H1 (cell line): ENCODE results near the gene PAGE2. TPM values are rescaled to one million over a fixed set of nuclear protein-coding genes. Genes with fewer than 3 reads are reported as not detected.

Experiments
- CTCF ChIA-PET: fragments of 300-600 bp; sonication (Branson Sonifier 250); formaldehyde crosslinking; loops from one replicate; lab custom pipeline; 2021; ENCODE audit not compliant: partially characterized antibody; lab: Charles Lee
- POLR2A ChIA-PET: fragments of 300-600 bp; sonication (Branson Sonifier 250); formaldehyde crosslinking; loops from one replicate; lab custom pipeline; 2021; ENCODE audit warnings: inconsistent platforms; ENCODE audit not compliant: partially characterized antibody; lab: Charles Lee
- DNase-seq, 2 experiments: peaks; one replicate each; pipeline versions ENCODE4 v3.0.0 to v3.0.0-alpha.2; 2010 to 2022; ENCODE audit warnings: low spot score in 2 of 2, low read depth in 1 of 2, mixed read lengths in 1 of 2
- FAIRE-seq: peaks from 2 replicates; lab custom pipeline; 2011; peaks lifted over from hg19 to GRCh38; lab: Jason Lieb, UNC
- H2AFZ ChIP-seq: 2 replicates; pipeline ENCODE4 v1.8.1; 2012; ENCODE audit warnings: low read length, inconsistent platforms
- H2AK5ac ChIP-seq: 2 replicates; pipeline ENCODE4 v1.6.1; 2013; ENCODE audit warnings: low read depth, low read length
- H2BK120ac ChIP-seq: replicated peaks from 2 replicates; pipeline ENCODE3; 2013; ENCODE audit warnings: low read depth, low read length, inconsistent platforms
- H2BK12ac ChIP-seq: 2 replicates; pipeline ENCODE4 v1.6.1; 2013; ENCODE audit warnings: low read depth, low read length
- H2BK15ac ChIP-seq: 2 replicates; pipeline ENCODE4 v1.6.1; 2013; ENCODE audit warnings: low read length
- H2BK20ac ChIP-seq: 2 replicates; pipeline ENCODE4 v1.6.1; 2013; ENCODE audit warnings: low read length
- H2BK5ac ChIP-seq: 2 replicates; pipeline ENCODE4 v1.6.1; 2013; ENCODE audit warnings: low read depth, low read length
- H3K14ac ChIP-seq: 2 replicates; pipeline ENCODE4 v1.6.1; 2013; ENCODE audit warnings: inconsistent platforms; ENCODE audit not compliant: insufficient read length
- H3K18ac ChIP-seq: 2 replicates; pipeline ENCODE4 v1.6.1; 2013; ENCODE audit warnings: low read length; ENCODE audit errors: extremely low read depth
- H3K23ac ChIP-seq: 2 replicates; pipeline ENCODE4 v1.6.1; 2013; ENCODE audit warnings: inconsistent platforms; ENCODE audit not compliant: insufficient read length
- H3K23me2 ChIP-seq: 2 replicates; pipeline ENCODE4 v1.6.1; 2013; ENCODE audit warnings: low read depth, low read length
- H3K27ac ChIP-seq: 2 replicates; pipeline ENCODE4 v1.6.1; 2011; ENCODE audit warnings: low read depth, low read length, inconsistent platforms
- H3K27me3 ChIP-seq, 4 experiments: replicated peaks in 1 of 4; 1 replicate in 1 of 4; 2 replicates in 3 of 4; pipeline versions ENCODE4 v1.6.1 to v1.8.1; 2011 to 2013; ENCODE audit warnings: low read length in 3 of 4, mild to moderate bottlenecking in 3 of 4, inconsistent platforms in 2 of 4, mixed read lengths in 2 of 4, moderate library complexity in 1 of 4; ENCODE audit not compliant: control insufficient read depth in 3 of 4, insufficient read depth in 3 of 4; ENCODE audit errors: extremely low read depth in 1 of 4
- H3K36me3 ChIP-seq, 4 experiments: 2 replicates each; pipeline versions ENCODE4 v1.6.1 to v1.8.1; 2011 to 2013; ENCODE audit warnings: mild to moderate bottlenecking in 4 of 4, low read length in 3 of 4, moderate library complexity in 2 of 4, control low read depth in 1 of 4, inconsistent platforms in 1 of 4; ENCODE audit not compliant: insufficient read depth in 4 of 4, control insufficient read depth in 2 of 4
- H3K4ac ChIP-seq: replicated peaks from 2 replicates; pipeline ENCODE3; 2013; ENCODE audit warnings: low read length, low read depth, mixed read lengths, inconsistent platforms; ENCODE audit not compliant: insufficient read length
- H3K4me1 ChIP-seq, 4 experiments: replicated peaks in 1 of 4; 1 replicate in 1 of 4; 2 replicates in 3 of 4; pipeline versions ENCODE4 v1.6.1 to v1.8.1; 2011 to 2013; ENCODE audit warnings: low read length in 3 of 4, inconsistent platforms in 2 of 4, mixed read lengths in 1 of 4; ENCODE audit not compliant: insufficient read depth in 4 of 4, control insufficient read depth in 3 of 4
- H3K4me2 ChIP-seq, 2 experiments: 2 replicates each; pipeline versions ENCODE4 v1.6.1 to v1.8.1; 2011 to 2013; ENCODE audit warnings: low read depth in 2 of 2, low read length in 2 of 2, control low read depth in 1 of 2, inconsistent platforms in 1 of 2, mild to moderate bottlenecking in 1 of 2; ENCODE audit not compliant: insufficient read depth in 1 of 2
- H3K4me3 ChIP-seq, 4 experiments: fragments of 200-600, 300-600 bp in 1 of 4; sonication (generic), shearing (Covaris generic), sonication (Bioruptor Twin) in 1 of 4; 2 replicates each; pipeline versions ENCODE4 v1.5.1 to v1.8.1; 2011 to 2016; ENCODE audit warnings: low read length in 4 of 4, low read depth in 3 of 4, control low read depth in 2 of 4, inconsistent platforms in 2 of 4, mild to moderate bottlenecking in 2 of 4, mixed read lengths in 1 of 4, moderate library complexity in 1 of 4; ENCODE audit not compliant: insufficient read depth in 2 of 4; ENCODE audit errors: extremely low read depth in 1 of 4
- H3K56ac ChIP-seq: replicated peaks from 2 replicates; pipeline ENCODE3; 2013; ENCODE audit warnings: low read depth, mild to moderate bottlenecking, mixed read lengths, low read length, inconsistent platforms; ENCODE audit not compliant: insufficient read length
- H3K79me1 ChIP-seq: 2 replicates; pipeline ENCODE4 v1.6.1; 2013; ENCODE audit warnings: low read depth, low read length, control low read depth
- H3K79me2 ChIP-seq, 2 experiments: 2 replicates each; pipeline versions ENCODE4 v1.6.1 to v1.8.1; 2012 to 2013; ENCODE audit warnings: low read length in 2 of 2, mild to moderate bottlenecking in 2 of 2, inconsistent platforms in 1 of 2; ENCODE audit not compliant: insufficient read depth in 2 of 2, control insufficient read depth in 1 of 2
- H3K9ac ChIP-seq, 4 experiments: replicated peaks in 1 of 4; 1 replicate in 1 of 4; 2 replicates in 3 of 4; pipeline versions ENCODE4 v1.6.1 to v1.8.1; 2011 to 2013; ENCODE audit warnings: low read depth in 3 of 4, low read length in 3 of 4, control low read depth in 2 of 4, mild to moderate bottlenecking in 2 of 4, moderate library complexity in 2 of 4, inconsistent platforms in 1 of 4; ENCODE audit errors: extremely low read depth in 1 of 4
- H3K9me3 ChIP-seq, 2 experiments: 2 replicates each; pipeline versions ENCODE4 v1.6.1 to v1.8.1; 2012 to 2013; ENCODE audit warnings: mild to moderate bottlenecking in 2 of 2, moderate library complexity in 2 of 2, control low read depth in 1 of 2, inconsistent platforms in 1 of 2, low read depth in 1 of 2, low read length in 1 of 2, mixed read lengths in 1 of 2; ENCODE audit not compliant: insufficient read depth in 2 of 2
- H4K20me1 ChIP-seq, 2 experiments: replicated peaks in 1 of 2; 2 replicates each; pipeline versions ENCODE3 to v1.8.1; 2011 to 2013; ENCODE audit warnings: inconsistent platforms in 2 of 2, low read length in 2 of 2, mild to moderate bottlenecking in 1 of 2; ENCODE audit not compliant: insufficient read depth in 2 of 2, control insufficient read depth in 1 of 2
- H4K5ac ChIP-seq: 2 replicates; pipeline ENCODE4 v1.6.1; 2013; ENCODE audit warnings: low read length, low read depth, mixed read lengths, inconsistent platforms; ENCODE audit not compliant: insufficient read length
- H4K8ac ChIP-seq: 2 replicates; pipeline ENCODE4 v1.8.0; 2013; ENCODE audit warnings: mild to moderate bottlenecking, moderate library complexity, low read length, inconsistent platforms; ENCODE audit not compliant: insufficient read depth; ENCODE audit errors: extremely low read depth
- H4K91ac ChIP-seq: replicated peaks from 2 replicates; pipeline ENCODE3; 2013; ENCODE audit warnings: low read length, mixed read lengths, inconsistent platforms; ENCODE audit not compliant: insufficient read length
- BRCA1 ChIP-seq: IDR thresholded peaks from 2 replicates; pipeline ENCODE4 v1.6.1; 2012; ENCODE audit warnings: low read depth, low read length, improper control_type of control experiment
- CEBPB ChIP-seq: IDR thresholded peaks from 2 replicates; pipeline ENCODE4 v1.6.1; 2012; ENCODE audit warnings: low read depth, low read length
- CHD1 ChIP-seq: IDR thresholded peaks from 2 replicates; pipeline ENCODE4 v1.6.1; 2012; ENCODE audit warnings: low read depth, low read length, improper control_type of control experiment
- EP300 ChIP-seq, 2 experiments: IDR thresholded peaks; 1 replicate in 1 of 2; 2 replicates in 1 of 2; pipeline ENCODE4 v1.6.1; 2011 to 2012; ENCODE audit warnings: low read depth in 2 of 2, low read length in 2 of 2, mild to moderate bottlenecking in 2 of 2, borderline replicate concordance in 1 of 2, inconsistent platforms in 1 of 2, moderate library complexity in 1 of 2
- JUND ChIP-seq: IDR thresholded peaks from 2 replicates; pipeline ENCODE4 v1.6.1; 2011; ENCODE audit warnings: mild to moderate bottlenecking, improper control_type of control experiment, low read length
- MAFK ChIP-seq: IDR thresholded peaks from 2 replicates; pipeline ENCODE4 v1.6.1; 2012; ENCODE audit warnings: low read depth, mild to moderate bottlenecking, improper control_type of control experiment, low read length
- POLR2A ChIP-seq, 2 experiments: IDR thresholded peaks; 1 replicate in 1 of 2; 2 replicates in 1 of 2; pipeline ENCODE4 v1.6.1; 2011; ENCODE audit warnings: low read depth in 2 of 2, low read length in 2 of 2, mild to moderate bottlenecking in 2 of 2; ENCODE audit errors: control extremely low read depth in 1 of 2
- RBBP5 ChIP-seq: IDR thresholded peaks from 2 replicates; pipeline ENCODE4 v1.7.1; 2012; ENCODE audit warnings: low read depth, mild to moderate bottlenecking, inconsistent platforms, low read length, moderate library complexity, borderline replicate concordance
- SIN3A ChIP-seq, 2 experiments: IDR thresholded peaks in 1 of 2; conservative IDR thresholded peaks in 1 of 2; 2 replicates each; pipeline ENCODE4 v1.6.1; 2011 to 2012; ENCODE audit warnings: low read length in 2 of 2, improper control_type of control experiment in 1 of 2, low read depth in 1 of 2, mild to moderate bottlenecking in 1 of 2
- SIX5 ChIP-seq: IDR thresholded peaks from 2 replicates; pipeline ENCODE4 v1.6.1; 2011; ENCODE audit warnings: mild to moderate bottlenecking, low read depth, low read length
- SUZ12 ChIP-seq: fragments of 200-600 bp; sonication (generic); IDR thresholded peaks from 2 replicates; pipeline ENCODE4 v1.6.1; 2012; ENCODE audit warnings: mild to moderate bottlenecking, inconsistent platforms, low read length, moderate library complexity, mixed read lengths
- ZNF274 ChIP-seq: IDR thresholded peaks from 2 replicates; pipeline ENCODE4 v1.7.0; 2012; ENCODE audit warnings: low read length, borderline replicate concordance; ENCODE audit errors: extremely low read depth
- WGBS, 2 experiments: shearing (Covaris generic) in 1 of 2; methylation state at CpG; one replicate each; pipeline versions ENCODE4 v1.1.6 to v1.1.7; 2013 to 2015; ENCODE audit warnings: low lambda C conversion rate in 2 of 2, mixed read lengths in 2 of 2, inconsistent platforms in 1 of 2, low coverage in 1 of 2, missing lambda C conversion rate in 1 of 2; ENCODE audit not compliant: insufficient replicate concordance in 2 of 2, insufficient coverage in 1 of 2, insufficient read length in 1 of 2; ENCODE audit errors: extremely low coverage in 1 of 2, missing lambda C conversion rate in 1 of 2; 5-methylcytosine and 5-hydroxymethylcytosine counted together
- polyA plus RNA-seq, 7 experiments: library from polyadenylated mRNA; depleted of rRNA in 3 of 7; stranded (reverse) in 5 of 7; unstranded in 2 of 7; fragments of >200 nt in 5 of 7; fragments of 200-250 nt in 2 of 7; gene quantifications; 1 replicate in 5 of 7; 2 replicates in 1 of 7; 4 replicates in 1 of 7; pipeline versions ENCODE4 v1.2.1 to v1.2.3, GENCODE V29; 2011 to 2013; ENCODE audit warnings: missing spikeins in 2 of 7, mixed read lengths in 2 of 7
- total RNA-seq: library from RNA; stranded (reverse); fragmentation: NEBNext Ultra II Directional; extraction: Animal tissue kit (Norgen Biotek cat#: 25700); gene quantifications from 2 replicates; pipeline ENCODE4 v1.2.1, GENCODE V29; 2021
- TF ChIP-seq, protein P1 (sequence below), 3 experiments: IDR thresholded peaks; 1 replicate in 2 of 3; 2 replicates in 1 of 3; pipeline versions ENCODE4 v1.5.1 to v1.6.1; 2011; ENCODE audit warnings: low read length in 3 of 3, mild to moderate bottlenecking in 3 of 3, inconsistent platforms in 2 of 3, low read depth in 1 of 3, moderate library complexity in 1 of 3; ENCODE audit not compliant: insufficient read depth in 1 of 3; ENCODE audit errors: control extremely low read depth in 1 of 3

The PAGE2 gene
- total and polyA plus RNA-seq, 2 of the 8 experiments (the other 6 are each of a cell fraction or from before 2014, with no cell fraction given): not detected

DNA sequence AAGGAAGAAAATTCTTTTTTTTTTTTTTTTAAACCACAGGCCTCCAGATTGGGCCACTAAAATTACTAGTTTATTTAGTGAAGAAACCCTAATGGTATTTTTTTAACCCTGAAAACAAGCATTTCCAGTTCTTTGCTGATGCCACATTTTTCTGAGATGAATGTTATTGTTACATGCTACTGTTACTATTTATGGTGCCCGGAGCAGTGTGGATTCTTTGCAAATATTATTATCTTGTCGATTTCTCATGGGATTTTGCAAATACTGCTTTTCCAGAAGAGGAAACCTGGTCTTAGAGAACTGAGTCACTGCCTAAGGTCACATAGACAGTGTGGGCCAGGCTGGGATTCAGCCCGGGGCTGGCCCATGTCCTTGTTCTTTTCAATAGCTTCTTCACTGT lies 49.3 kb upstream of the PAGE2 start:
- DNase-seq (no peak), FAIRE-seq (no peak)
- Histone ChIP-seq H2BK5ac (no peak overlapping the region), H3K56ac (no peak overlapping the region), H2AK5ac (no peak overlapping the region), H3K4ac (no peak overlapping the region), H2BK120ac (no peak overlapping the region), H2AFZ (no peak overlapping the region), H3K36me3 (no peaks in the 10 kb centered on the region), H3K79me1 (no peaks in the 10 kb centered on the region), H3K9me3 (peaks cover 0 to 4% of the 10 kb centered on the region in 2 experiments; a peak in 2 of 4 replicates), H3K14ac (no peak overlapping the region), H3K9ac (no peak overlapping the region), H3K23ac (no peak overlapping the region), H2BK20ac (no peak overlapping the region), H3K23me2 (no peaks in the 10 kb centered on the region), H3K4me2 (no peak overlapping the region), H3K4me1 (no peaks in the 10 kb centered on the region), H4K8ac (no peak overlapping the region), H3K27me3 (no peaks in the 10 kb centered on the region), H3K18ac (no peak overlapping the region), H4K5ac (no peak overlapping the region), H3K79me2 (no peaks in the 10 kb centered on the region), H3K27ac (no peak overlapping the region), H4K20me1 (no peaks in the 10 kb centered on the region), H4K91ac (no peak overlapping the region), H2BK15ac (no peak overlapping the region), H3K4me3 (no peak overlapping the region), H2BK12ac (no peak overlapping the region)
- ChIA-PET CTCF (no interaction called here), POLR2A (no interaction called here)
- WGBS, 2 experiments: 87% methylated on average over 3 of the region's 3 CpGs; no CpG with 5 or more reads in 1 of the 2 experiments
- TF ChIP-seq CEBPB (no peak), SIX5 (no peak), BRCA1 (no peak), JUND (no peak), SUZ12 (no peak), RBBP5 (no peak), EP300 (IDR thresholded peaks at IDR 0.05; ENCODE audit: borderline replicate concordance in 1 of 2, low read depth in 2 of 2, low read length in 2 of 2) (no peak), CHD1 (no peak), ZNF274 (no peak), MAFK (no peak), POLR2A (IDR thresholded peaks at IDR 0.05; ENCODE audit: control extremely low read depth in 1 of 2, low read depth in 2 of 2, low read length in 2 of 2) (no peak), SIN3A (conservative IDR thresholded peaks at IDR 0.05 in 1 of 2, IDR thresholded peaks at IDR 0.05 in 1 of 2; ENCODE audit: low read depth in 1 of 2, low read length in 2 of 2) (no peak)
- TF ChIP-seq, protein P1, sequence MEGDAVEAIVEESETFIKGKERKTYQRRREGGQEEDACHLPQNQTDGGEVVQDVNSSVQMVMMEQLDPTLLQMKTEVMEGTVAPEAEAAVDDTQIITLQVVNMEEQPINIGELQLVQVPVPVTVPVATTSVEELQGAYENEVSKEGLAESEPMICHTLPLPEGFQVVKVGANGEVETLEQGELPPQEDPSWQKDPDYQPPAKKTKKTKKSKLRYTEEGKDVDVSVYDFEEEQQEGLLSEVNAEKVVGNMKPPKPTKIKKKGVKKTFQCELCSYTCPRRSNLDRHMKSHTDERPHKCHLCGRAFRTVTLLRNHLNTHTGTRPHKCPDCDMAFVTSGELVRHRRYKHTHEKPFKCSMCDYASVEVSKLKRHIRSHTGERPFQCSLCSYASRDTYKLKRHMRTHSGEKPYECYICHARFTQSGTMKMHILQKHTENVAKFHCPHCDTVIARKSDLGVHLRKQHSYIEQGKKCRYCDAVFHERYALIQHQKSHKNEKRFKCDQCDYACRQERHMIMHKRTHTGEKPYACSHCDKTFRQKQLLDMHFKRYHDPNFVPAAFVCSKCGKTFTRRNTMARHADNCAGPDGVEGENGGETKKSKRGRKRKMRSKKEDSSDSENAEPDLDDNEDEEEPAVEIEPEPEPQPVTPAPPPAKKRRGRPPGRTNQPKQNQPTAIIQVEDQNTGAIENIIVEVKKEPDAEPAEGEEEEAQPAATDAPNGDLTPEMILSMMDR (IDR thresholded peaks at IDR 0.05; ENCODE audit: control extremely low read depth in 1 of 3, insufficient read depth in 1 of 3, low read depth in 1 of 3, low read length in 3 of 3): no peak
